ENCODE results near the gene DPEP2. TPM values are rescaled to one million over a fixed set of nuclear protein-coding genes. Genes with fewer than 3 reads are reported as not detected.

Gene DPEP2
- total and polyA plus RNA-seq, 2 of the 13 experiments (the other 11 are each of a cell fraction or from before 2014, with no cell fraction given) = 0.18 TPM; not detected in 1

- TF ChIP-seq, protein P1, sequence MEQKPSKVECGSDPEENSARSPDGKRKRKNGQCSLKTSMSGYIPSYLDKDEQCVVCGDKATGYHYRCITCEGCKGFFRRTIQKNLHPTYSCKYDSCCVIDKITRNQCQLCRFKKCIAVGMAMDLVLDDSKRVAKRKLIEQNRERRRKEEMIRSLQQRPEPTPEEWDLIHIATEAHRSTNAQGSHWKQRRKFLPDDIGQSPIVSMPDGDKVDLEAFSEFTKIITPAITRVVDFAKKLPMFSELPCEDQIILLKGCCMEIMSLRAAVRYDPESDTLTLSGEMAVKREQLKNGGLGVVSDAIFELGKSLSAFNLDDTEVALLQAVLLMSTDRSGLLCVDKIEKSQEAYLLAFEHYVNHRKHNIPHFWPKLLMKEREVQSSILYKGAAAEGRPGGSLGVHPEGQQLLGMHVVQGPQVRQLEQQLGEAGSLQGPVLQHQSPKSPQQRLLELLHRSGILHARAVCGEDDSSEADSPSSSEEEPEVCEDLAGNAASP (CRISPR knock-in tag; IDR thresholded peaks at IDR 0.05; ENCODE audit: borderline replicate concordance) = no peak
- TF ChIP-seq NONO (IDR thresholded peaks at IDR 0.05) (no peak), NONO (CRISPR knock-in tag; conservative IDR thresholded peaks at IDR 0.05) (no peak; the same call in 1 of the 2 replicates), RFXAP (CRISPR knock-in tag; IDR thresholded peaks at IDR 0.05; ENCODE audit: borderline replicate concordance) (no peak), FOXM1 (CRISPR knock-in tag; IDR thresholded peaks at IDR 0.05) (0 out of 2 replicates have a peak, but pooled peaks have one; percentile 5), AGO2 (optimal IDR thresholded peaks at IDR 0.05; ENCODE audit: low read depth, low read length) (peak; percentile 90), ZNF180 (CRISPR knock-in tag; IDR thresholded peaks at IDR 0.05; ENCODE audit: borderline replicate concordance, low read depth) (no peak), ZNF30 (CRISPR knock-in tag; IDR thresholded peaks at IDR 0.05) (0 out of 2 replicates have a peak, but pooled peaks have one; percentile 30), CCAR2 (optimal IDR thresholded peaks at IDR 0.05; ENCODE audit: low read depth, low read length) (no peak), ZNF737 (CRISPR knock-in tag; IDR thresholded peaks at IDR 0.05; ENCODE audit: borderline replicate concordance) (0 out of 2 replicates have a peak, but pooled peaks have one; percentile 57), KLF15 (CRISPR knock-in tag; IDR thresholded peaks at IDR 0.05; ENCODE audit: borderline replicate concordance) (no peak), ZNF451 (CRISPR knock-in tag; IDR thresholded peaks at IDR 0.05) (no peak), CENPBD1 (CRISPR knock-in tag; IDR thresholded peaks at IDR 0.05; ENCODE audit: borderline replicate concordance, low read depth) (0 out of 2 replicates have a peak, but pooled peaks have one; percentile 56), ZBTB10 (CRISPR knock-in tag; IDR thresholded peaks at IDR 0.05; ENCODE audit: borderline replicate concordance) (0 out of 2 replicates have a peak, but pooled peaks have one; percentile 8), DMAP1 (CRISPR knock-in tag; IDR thresholded peaks at IDR 0.05) (0 out of 2 replicates have a peak, but pooled peaks have one; percentile 12), GLI4 (CRISPR knock-in tag; IDR thresholded peaks at IDR 0.05; ENCODE audit: borderline replicate concordance) (0 out of 2 replicates have a peak, but pooled peaks have one; percentile 34)
- TF ChIP-seq, protein P2, sequence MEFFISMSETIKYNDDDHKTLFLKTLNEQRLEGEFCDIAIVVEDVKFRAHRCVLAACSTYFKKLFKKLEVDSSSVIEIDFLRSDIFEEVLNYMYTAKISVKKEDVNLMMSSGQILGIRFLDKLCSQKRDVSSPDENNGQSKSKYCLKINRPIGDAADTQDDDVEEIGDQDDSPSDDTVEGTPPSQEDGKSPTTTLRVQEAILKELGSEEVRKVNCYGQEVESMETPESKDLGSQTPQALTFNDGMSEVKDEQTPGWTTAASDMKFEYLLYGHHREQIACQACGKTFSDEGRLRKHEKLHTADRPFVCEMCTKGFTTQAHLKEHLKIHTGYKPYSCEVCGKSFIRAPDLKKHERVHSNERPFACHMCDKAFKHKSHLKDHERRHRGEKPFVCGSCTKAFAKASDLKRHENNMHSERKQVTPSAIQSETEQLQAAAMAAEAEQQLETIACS (CRISPR knock-in tag; IDR thresholded peaks at IDR 0.05) = peak; percentile 71
- TF ChIP-seq, protein P3, sequence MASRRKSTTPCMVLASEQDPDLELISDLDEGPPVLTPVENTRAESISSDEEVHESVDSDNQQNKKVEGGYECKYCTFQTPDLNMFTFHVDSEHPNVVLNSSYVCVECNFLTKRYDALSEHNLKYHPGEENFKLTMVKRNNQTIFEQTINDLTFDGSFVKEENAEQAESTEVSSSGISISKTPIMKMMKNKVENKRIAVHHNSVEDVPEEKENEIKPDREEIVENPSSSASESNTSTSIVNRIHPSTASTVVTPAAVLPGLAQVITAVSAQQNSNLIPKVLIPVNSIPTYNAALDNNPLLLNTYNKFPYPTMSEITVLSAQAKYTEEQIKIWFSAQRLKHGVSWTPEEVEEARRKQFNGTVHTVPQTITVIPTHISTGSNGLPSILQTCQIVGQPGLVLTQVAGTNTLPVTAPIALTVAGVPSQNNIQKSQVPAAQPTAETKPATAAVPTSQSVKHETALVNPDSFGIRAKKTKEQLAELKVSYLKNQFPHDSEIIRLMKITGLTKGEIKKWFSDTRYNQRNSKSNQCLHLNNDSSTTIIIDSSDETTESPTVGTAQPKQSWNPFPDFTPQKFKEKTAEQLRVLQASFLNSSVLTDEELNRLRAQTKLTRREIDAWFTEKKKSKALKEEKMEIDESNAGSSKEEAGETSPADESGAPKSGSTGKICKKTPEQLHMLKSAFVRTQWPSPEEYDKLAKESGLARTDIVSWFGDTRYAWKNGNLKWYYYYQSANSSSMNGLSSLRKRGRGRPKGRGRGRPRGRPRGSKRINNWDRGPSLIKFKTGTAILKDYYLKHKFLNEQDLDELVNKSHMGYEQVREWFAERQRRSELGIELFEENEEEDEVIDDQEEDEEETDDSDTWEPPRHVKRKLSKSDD (CRISPR knock-in tag; IDR thresholded peaks at IDR 0.05; ENCODE audit: low read depth) = no peak
These were observed 31.3 kb downstream of the DPEP2 start (continued) for GRCh38 chr16:67967958-67968399.

All from HepG2 (cell line).